NCI-H1092 treated with DMSO at 0.1 percent for 48 hours (cell line): ENCODE data around the gene UNC13A.

Source experiments
- DNase-seq: peaks from one replicate; lab custom pipeline; 2025; lab: John Stamatoyannopoulos, UW

The UNC13A gene

DNA sequence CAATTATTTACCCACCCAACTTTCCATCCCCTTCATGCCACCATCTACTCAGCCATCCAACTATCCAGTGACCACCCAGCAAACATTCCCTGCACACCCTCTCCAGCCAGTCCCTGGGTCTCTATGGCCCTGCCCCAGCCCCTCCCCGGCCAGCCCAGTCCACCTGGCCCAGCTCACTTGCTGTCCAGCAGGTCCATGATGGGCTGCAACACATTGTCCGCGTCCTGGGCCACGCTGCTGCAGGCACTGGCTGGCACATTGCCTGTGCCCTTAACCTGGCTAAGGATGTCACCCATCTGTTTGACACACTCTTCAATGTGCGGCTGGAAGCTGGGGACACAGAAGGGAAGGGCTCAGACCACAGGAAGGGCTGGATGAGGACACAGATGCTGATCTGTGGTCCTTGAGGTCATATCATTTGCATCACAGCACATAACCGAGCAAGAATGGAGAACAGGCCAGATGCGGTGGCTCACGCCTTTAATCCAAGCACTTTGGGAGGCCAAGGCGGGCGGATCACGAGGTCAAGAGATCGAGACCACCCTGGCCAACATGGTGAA lies 61.6 kb downstream of the UNC13A start:
- no peak for DNase-seq

DNA sequence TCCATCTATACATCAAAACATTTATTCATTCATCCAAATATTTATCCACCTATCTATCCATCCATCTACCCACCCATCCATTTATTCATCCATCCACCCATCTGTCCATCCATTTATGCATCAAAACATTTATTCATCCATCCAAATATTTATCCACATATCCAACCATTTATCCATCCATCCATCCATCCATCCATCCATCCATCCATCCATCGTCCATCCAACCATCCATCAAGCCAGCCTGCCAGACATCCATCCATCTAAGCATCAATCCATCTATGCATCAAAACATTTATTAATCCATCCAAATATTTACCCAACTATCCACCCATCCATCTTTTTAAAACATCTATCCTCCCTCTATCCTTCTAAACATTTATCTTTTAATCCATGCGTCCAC lies 62.2 kb downstream of the UNC13A start:
- no peak for DNase-seq

DNA sequence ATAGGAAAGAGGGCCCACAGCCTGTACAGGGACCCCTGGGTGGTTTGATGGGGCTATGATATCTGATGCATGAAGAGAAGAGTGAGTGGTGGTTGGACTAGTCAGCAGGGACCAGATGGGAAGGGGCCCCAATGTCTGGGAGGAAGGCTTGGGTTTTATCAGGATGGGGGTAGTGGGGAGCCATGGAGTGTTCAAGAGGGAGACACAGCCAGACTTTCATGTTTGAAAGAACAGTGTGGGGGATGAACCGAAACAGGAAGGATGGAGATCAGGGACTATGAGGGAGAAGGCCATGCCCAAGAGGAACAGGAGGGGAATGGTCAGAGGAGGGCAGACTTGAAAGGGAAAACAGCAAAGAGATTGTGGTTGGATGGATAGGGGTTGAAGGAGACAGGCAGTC lies 63.1 kb downstream of the UNC13A start:
- DNase-seq, result no peak

- DNase-seq, result no peak
Measured at GRCh38 chr19:17624314-17624991, 63.7 kb downstream of the UNC13A start.

- DNase-seq, result no peak
Measured at GRCh38 chr19:17623224-17623935, 64.8 kb downstream of the UNC13A start.

DNA sequence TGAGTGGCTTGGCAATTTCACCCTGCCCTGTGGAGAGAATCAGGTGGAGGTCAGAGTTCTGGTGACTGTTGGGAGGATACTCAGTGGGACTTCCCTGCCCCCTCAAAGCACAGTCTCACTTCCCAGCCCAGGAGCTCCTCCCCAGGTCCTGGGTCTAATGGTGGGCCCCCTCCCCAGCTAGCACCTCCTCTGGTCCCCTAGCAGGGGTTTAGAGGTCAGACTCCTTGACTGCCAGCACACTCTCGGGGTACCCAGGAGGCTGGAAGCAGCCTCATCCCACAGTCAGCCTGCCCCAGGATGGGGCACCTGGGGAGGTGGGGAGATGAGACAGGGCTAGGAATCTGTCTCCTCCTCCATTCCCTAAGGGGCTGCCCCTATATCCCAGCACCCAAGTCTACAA lies 67.5 kb downstream of the UNC13A start:
- no peak for DNase-seq

- no peak for DNase-seq
Measured at GRCh38 chr19:17618936-17619335, 69.2 kb downstream of the UNC13A start.

- no peak for DNase-seq
Measured at GRCh38 chr19:17618281-17618903, 69.8 kb downstream of the UNC13A start.

- no peak for DNase-seq
Measured at GRCh38 chr19:17617807-17618192, 70.4 kb downstream of the UNC13A start.

DNA sequence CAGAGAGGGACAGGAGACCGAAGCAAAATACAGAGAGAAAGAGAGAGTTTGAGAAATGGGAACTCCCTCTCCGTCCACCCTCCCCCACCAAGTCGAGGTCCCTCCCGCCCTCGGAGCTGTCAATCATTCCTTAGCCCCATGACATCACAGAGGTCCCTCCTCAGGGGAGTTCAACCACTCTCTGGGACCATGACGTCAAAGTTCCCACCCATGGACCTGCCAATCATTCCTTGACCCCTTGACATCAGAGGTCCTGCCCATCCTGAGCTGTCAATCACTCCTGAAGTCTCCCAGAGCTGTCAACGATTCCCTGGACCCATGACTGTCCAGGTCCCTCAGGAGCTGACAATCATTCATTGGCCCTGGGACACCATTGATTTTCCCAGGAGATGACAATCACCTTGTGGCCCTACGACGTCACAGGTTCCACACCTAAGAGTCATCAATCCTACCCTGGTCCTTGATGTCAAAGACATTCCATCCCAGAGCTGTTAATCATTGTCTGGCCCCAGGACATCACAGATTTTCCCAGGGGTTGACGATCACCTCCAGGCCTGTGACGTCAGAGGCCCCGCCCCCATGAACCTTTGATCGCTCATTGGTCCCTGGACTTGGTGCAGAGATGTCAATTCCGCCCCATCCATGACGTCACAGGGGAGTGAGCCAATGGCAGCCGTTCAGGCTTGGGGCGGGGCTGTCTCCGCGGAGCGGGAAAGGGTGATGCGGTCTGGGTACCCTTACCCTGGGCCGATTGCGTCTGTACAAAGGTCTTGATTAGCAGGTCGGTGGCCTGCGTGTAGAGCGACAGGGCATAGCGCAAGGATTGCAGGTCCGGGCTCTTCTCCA lies 71.0 kb downstream of the UNC13A start:
- DNase-seq, result no peak

- DNase-seq, result no peak
Measured at GRCh38 chr19:17616686-17616960, 71.5 kb downstream of the UNC13A start.

GRCh38 chr19:17615889-17616685 lies 72.1 kb downstream of the UNC13A start:
- DNase-seq, result no peak

GRCh38 chr19:17614476-17614875 lies 73.7 kb downstream of the UNC13A start:
- DNase-seq, result no peak

GRCh38 chr19:17611462-17612244 lies 76.5 kb downstream of the UNC13A start:
- no peak for DNase-seq

DNA sequence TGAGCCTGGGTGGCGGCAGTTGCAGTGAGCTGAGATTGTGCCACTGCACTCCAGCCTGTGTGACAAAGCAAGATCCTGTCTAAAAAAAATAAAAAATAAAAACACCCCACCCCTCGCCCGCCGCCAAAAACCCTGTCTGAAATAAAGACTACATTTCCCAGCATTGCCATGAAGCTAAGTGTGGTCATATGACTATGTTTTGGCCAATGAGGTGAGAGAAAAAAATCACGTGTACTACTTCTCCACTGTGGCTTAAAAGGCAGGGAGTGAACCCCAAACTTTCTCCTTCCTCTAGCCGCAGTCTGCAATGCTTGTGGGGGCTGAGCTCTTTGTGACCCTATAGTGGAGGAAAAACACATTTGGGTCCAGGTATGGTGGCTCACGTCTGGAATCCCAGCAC lies 77.8 kb downstream of the UNC13A start:
- no peak for DNase-seq

- DNase-seq, result no peak
Measured at GRCh38 chr19:17607936-17608335, 80.2 kb downstream of the UNC13A start.

- no peak for DNase-seq
Measured at GRCh38 chr19:17606590-17607185, 81.5 kb downstream of the UNC13A start.

- peak; percentile 64 for DNase-seq
Measured at GRCh38 chr19:17605761-17606589, 82.2 kb downstream of the UNC13A start.

- no peak for DNase-seq
Measured at GRCh38 chr19:17605117-17605516, 83.0 kb downstream of the UNC13A start.
